ENCODE measurements around the gene MAPK6.
A peak's percentile ranks its signal among the peaks of the same experiment; 100 is the strongest.

The MAPK6 gene

GRCh38 chr15:52100807-52101442, 81.9 kb downstream of the MAPK6 start:
- H3K27me3 ChIP-seq (replicated peaks), result no peaks in the 10 kb centered on the region
- no peak overlapping the region for H3K4me3 ChIP-seq (ENCODE audit: low read depth, low read length)
- peak; percentile 97 for DNase-seq
- TF ChIP-seq CTCF (IDR thresholded peaks at IDR 0.05; ENCODE audit: low read depth, low read length, missing control alignments), result no peak
- H3K36me3 ChIP-seq (replicated peaks), result no peaks in the 10 kb centered on the region
- no peak overlapping the region for H3K27ac ChIP-seq
- in situ Hi-C loops (cut with HindIII; ENCODE audit: low pct_ligation_motif_present, low sequenced_read_pairs), result no loop called here

GRCh38 chr15:52101542-52102323, 82.7 kb downstream of the MAPK6 start:
- Histone ChIP-seq H3K36me3 (replicated peaks) (no peaks in the 10 kb centered on the region), H3K27me3 (replicated peaks) (no peaks in the 10 kb centered on the region), H3K4me3 (ENCODE audit: low read depth, low read length) (no peak overlapping the region), H3K27ac (peak overlapping the region; percentile 87)
- in situ Hi-C loops (cut with HindIII; ENCODE audit: low pct_ligation_motif_present, low sequenced_read_pairs), result no loop called here
- no peak for TF ChIP-seq CTCF (IDR thresholded peaks at IDR 0.05; ENCODE audit: low read depth, low read length, missing control alignments)
- no peak for DNase-seq

GRCh38 chr15:52102463-52102862, 83.4 kb downstream of the MAPK6 start:
- peak overlapping the region; percentile 87 for H3K27ac ChIP-seq
- H3K27me3 ChIP-seq (replicated peaks), result no peaks in the 10 kb centered on the region
- DNase-seq, result peak; percentile 86
- H3K36me3 ChIP-seq (replicated peaks), result no peaks in the 10 kb centered on the region
- no peak for TF ChIP-seq CTCF (IDR thresholded peaks at IDR 0.05; ENCODE audit: low read depth, low read length, missing control alignments)
- H3K4me3 ChIP-seq (ENCODE audit: low read depth, low read length), result no peak overlapping the region
- in situ Hi-C loops (cut with HindIII; ENCODE audit: low pct_ligation_motif_present, low sequenced_read_pairs), result no loop called here

GRCh38 chr15:52103217-52104207, 84.5 kb downstream of the MAPK6 start:
- in situ Hi-C loops (cut with HindIII; ENCODE audit: low pct_ligation_motif_present, low sequenced_read_pairs), result no loop called here
- Histone ChIP-seq H3K4me3 (ENCODE audit: low read depth, low read length) (no peak overlapping the region), H3K27ac (peak overlapping the region; percentile 87), H3K36me3 (replicated peaks) (no peaks in the 10 kb centered on the region), H3K27me3 (replicated peaks) (no peaks in the 10 kb centered on the region)
- no peak for TF ChIP-seq CTCF (IDR thresholded peaks at IDR 0.05; ENCODE audit: low read depth, low read length, missing control alignments)
- peak; percentile 97 for DNase-seq

GRCh38 chr15:52104532-52105004, 85.5 kb downstream of the MAPK6 start:
- no peak for TF ChIP-seq CTCF (IDR thresholded peaks at IDR 0.05; ENCODE audit: low read depth, low read length, missing control alignments)
- DNase-seq, result no peak
- Histone ChIP-seq H3K27ac (no peak overlapping the region), H3K36me3 (replicated peaks) (no peaks in the 10 kb centered on the region), H3K4me3 (ENCODE audit: low read depth, low read length) (no peak overlapping the region), H3K27me3 (replicated peaks) (no peaks in the 10 kb centered on the region)
- in situ Hi-C loops (cut with HindIII; ENCODE audit: low pct_ligation_motif_present, low sequenced_read_pairs), result no loop called here
